SIG-M5 (cell line): Measurements from ENCODE around the gene MAIP1.
A peak's percentile ranks its signal among the peaks of the same experiment; 100 is the strongest.

ENCODE experiments used
- DNase-seq: peaks from one replicate; lab custom pipeline; 2025; lab: John Stamatoyannopoulos, UW

MAIP1 gene

GRCh38 chr2:199950396-199950795 is 5.0 kb upstream of the MAIP1 start:
- DNase-seq = no peak

GRCh38 chr2:199951023-199951422 is 4.4 kb upstream of the MAIP1 start:
- DNase-seq = no peak

- DNase-seq = no peak
Observed at GRCh38 chr2:199955007-199955338, 409 bp upstream of the MAIP1 start.

GRCh38 chr2:199956062-199956380 is 639 bp downstream of the MAIP1 start:
- DNase-seq = no peak

- no peak for DNase-seq
Observed at GRCh38 chr2:199958014-199958413, 2.6 kb downstream of the MAIP1 start.

GRCh38 chr2:199962203-199962602 is 6.8 kb downstream of the MAIP1 start:
- no peak for DNase-seq

GRCh38 chr2:199966405-199966804 is 11.0 kb downstream of the MAIP1 start:
- no peak for DNase-seq

- DNase-seq = no peak
Observed at GRCh38 chr2:199966976-199967375, 11.6 kb downstream of the MAIP1 start.

- DNase-seq = no peak
Observed at GRCh38 chr2:199968126-199968525, 12.7 kb downstream of the MAIP1 start.

GRCh38 chr2:199972088-199972626 is 16.8 kb downstream of the MAIP1 start:
- DNase-seq = no peak

- no peak for DNase-seq
Observed at GRCh38 chr2:199973703-199974102, 18.3 kb downstream of the MAIP1 start.

- no peak for DNase-seq
Observed at GRCh38 chr2:199975273-199975895, 20.0 kb downstream of the MAIP1 start.

- DNase-seq = no peak
Observed at GRCh38 chr2:199977984-199978415, 22.6 kb downstream of the MAIP1 start.

- no peak for DNase-seq
Observed at GRCh38 chr2:199979398-199979797, 24.0 kb downstream of the MAIP1 start.

GRCh38 chr2:199979832-199980628 is 24.6 kb downstream of the MAIP1 start:
- DNase-seq = no peak

GRCh38 chr2:199982126-199982843 is 26.9 kb downstream of the MAIP1 start:
- DNase-seq = no peak

GRCh38 chr2:199983534-199983933 is 28.2 kb downstream of the MAIP1 start:
- DNase-seq = no peak

GRCh38 chr2:199984159-199984558 is 28.8 kb downstream of the MAIP1 start:
- no peak for DNase-seq

GRCh38 chr2:199984755-199985154 is 29.4 kb downstream of the MAIP1 start:
- DNase-seq = no peak

- peak; percentile 27 for DNase-seq
Observed at GRCh38 chr2:199985625-199986207, 30.3 kb downstream of the MAIP1 start.

GRCh38 chr2:199987586-199987985 is 32.2 kb downstream of the MAIP1 start:
- DNase-seq = no peak

GRCh38 chr2:199988151-199988550 is 32.8 kb downstream of the MAIP1 start:
- DNase-seq = no peak

- no peak for DNase-seq
Observed at GRCh38 chr2:199989822-199990221, 34.4 kb downstream of the MAIP1 start.
